ENCODE data around the gene PPIB.

DNA sequence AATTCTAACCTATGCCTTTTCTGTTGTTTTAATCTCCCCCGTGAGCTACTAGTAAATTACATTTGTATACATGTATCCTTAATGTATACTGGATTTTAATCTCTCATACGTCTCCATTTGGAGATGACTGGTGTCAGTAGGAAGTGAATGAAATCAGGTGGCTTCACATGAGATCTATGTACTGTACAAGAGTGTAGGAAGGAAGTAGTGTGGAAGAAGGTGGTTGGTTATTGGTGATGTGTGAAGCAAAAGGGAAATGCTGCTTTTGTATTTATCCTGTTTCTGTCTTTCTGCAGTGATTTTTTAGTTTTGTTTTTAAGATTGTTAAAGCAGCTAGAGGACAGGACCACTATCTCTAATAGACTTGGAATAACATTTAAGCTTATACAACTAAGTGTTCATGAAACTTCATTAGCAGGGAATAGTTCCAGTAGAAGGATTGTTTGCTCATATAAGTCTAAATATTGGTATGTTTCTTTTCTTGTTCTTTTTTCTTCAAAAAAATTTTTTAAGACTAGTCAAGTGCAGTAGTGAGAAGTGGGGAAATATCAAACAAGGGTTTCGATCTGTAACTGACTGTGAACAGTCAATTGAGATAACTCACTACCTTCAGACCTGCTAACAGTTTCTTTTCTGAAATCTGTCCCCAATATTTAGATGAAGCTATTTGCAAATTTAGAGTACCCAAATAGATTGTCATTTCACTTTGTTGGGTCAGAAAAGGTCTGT, 51.7 kb downstream of the PPIB start:
- TF ChIP-seq, protein P1, sequence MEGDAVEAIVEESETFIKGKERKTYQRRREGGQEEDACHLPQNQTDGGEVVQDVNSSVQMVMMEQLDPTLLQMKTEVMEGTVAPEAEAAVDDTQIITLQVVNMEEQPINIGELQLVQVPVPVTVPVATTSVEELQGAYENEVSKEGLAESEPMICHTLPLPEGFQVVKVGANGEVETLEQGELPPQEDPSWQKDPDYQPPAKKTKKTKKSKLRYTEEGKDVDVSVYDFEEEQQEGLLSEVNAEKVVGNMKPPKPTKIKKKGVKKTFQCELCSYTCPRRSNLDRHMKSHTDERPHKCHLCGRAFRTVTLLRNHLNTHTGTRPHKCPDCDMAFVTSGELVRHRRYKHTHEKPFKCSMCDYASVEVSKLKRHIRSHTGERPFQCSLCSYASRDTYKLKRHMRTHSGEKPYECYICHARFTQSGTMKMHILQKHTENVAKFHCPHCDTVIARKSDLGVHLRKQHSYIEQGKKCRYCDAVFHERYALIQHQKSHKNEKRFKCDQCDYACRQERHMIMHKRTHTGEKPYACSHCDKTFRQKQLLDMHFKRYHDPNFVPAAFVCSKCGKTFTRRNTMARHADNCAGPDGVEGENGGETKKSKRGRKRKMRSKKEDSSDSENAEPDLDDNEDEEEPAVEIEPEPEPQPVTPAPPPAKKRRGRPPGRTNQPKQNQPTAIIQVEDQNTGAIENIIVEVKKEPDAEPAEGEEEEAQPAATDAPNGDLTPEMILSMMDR (IDR thresholded peaks at IDR 0.05), result no peak
- TF ChIP-seq EP300 (IDR thresholded peaks at IDR 0.05) (no peak), POLR2AphosphoS5 (IDR thresholded peaks at IDR 0.05) (no peak)

Measured in stomach (tissue), 4 donors.